A673 (cell line): Measurements from ENCODE around the gene NAB2. TPM values are rescaled to one million over a fixed set of nuclear protein-coding genes. Genes with fewer than 3 reads are reported as not detected.

Experiments used
- Bru-seq: library from RNA; stranded (reverse); fragments of 400-500 nt; gene quantifications from one replicate; lab custom pipeline; 2021; lab: Mats Ljungman, UMichigan
- BruChase-seq, 2 experiments: library from RNA; stranded (reverse); fragments of 400-500 nt; gene quantifications; one replicate each; lab custom pipeline; 2021; lab: Mats Ljungman, UMichigan
- BruUV-seq: library from RNA; stranded (reverse); fragments of 400-500 nt; replicated peaks from 2 replicates; lab custom pipeline; 2021; lab: Mats Ljungman, UMichigan
- CTCF ChIA-PET: fragments of 300-600 bp; sonication (Branson Sonifier 250); formaldehyde crosslinking; loops from one replicate; lab custom pipeline; 2022; ENCODE audit warnings: antibody characterized with exemption; lab: Charles Lee
- POLR2A ChIA-PET: fragments of 300-600 bp; sonication (Branson Sonifier 250); formaldehyde crosslinking; loops from one replicate; lab custom pipeline; 2022; ENCODE audit warnings: antibody characterized with exemption; ENCODE audit not compliant: low non-redundant PET; lab: Charles Lee
- DNase-seq: peaks from one replicate; pipeline ENCODE4 v3.0.0-alpha.2; 2015; ENCODE audit warnings: low spot score
- H3K27ac ChIP-seq: fragments of 200-600 bp; sonication (generic); 2 replicates; pipeline ENCODE4 v1.5.1; 2016; ENCODE audit warnings: mixed run types, low read depth, mild to moderate bottlenecking, mixed read lengths, antibody characterized with exemption, low read length; ENCODE audit not compliant: poor library complexity, severe bottlenecking
- H3K27me3 ChIP-seq: fragments of 200-600 bp; sonication (generic); replicated peaks from 2 replicates; pipeline ENCODE4 v1.6.1; 2017; ENCODE audit warnings: mixed run types, low read depth, mild to moderate bottlenecking, mixed read lengths, antibody characterized with exemption, low read length; ENCODE audit not compliant: insufficient read depth, poor library complexity
- H3K36me3 ChIP-seq: fragments of 200-600 bp; sonication (generic); 2 replicates; pipeline ENCODE4 v1.6.1; 2016; ENCODE audit warnings: mixed run types, mild to moderate bottlenecking, mixed read lengths, antibody characterized with exemption, low read length; ENCODE audit not compliant: insufficient read depth, poor library complexity, severe bottlenecking
- H3K4me1 ChIP-seq: fragments of 200-600 bp; sonication (generic); 2 replicates; pipeline ENCODE4 v1.6.1; 2017; ENCODE audit warnings: mixed run types, mild to moderate bottlenecking, mixed read lengths, antibody characterized with exemption, low read length; ENCODE audit not compliant: insufficient read depth, poor library complexity, severe bottlenecking
- H3K4me3 ChIP-seq: fragments of 200-600 bp; sonication (generic); 2 replicates; pipeline ENCODE4 v1.5.1; 2016; ENCODE audit warnings: low read depth, mixed run types, mild to moderate bottlenecking, mixed read lengths, low read length; ENCODE audit not compliant: poor library complexity, severe bottlenecking
- H3K9me3 ChIP-seq: fragments of 200-600 bp; sonication (generic); 2 replicates; pipeline ENCODE4 v1.6.1; 2016; ENCODE audit warnings: mixed run types, low read depth, mild to moderate bottlenecking, mixed read lengths, antibody characterized with exemption, low read length; ENCODE audit not compliant: poor library complexity, severe bottlenecking
- CTCF ChIP-seq: fragments of 300-800, 200-600 bp; sonication (generic); conservative IDR thresholded peaks from 2 replicates; pipeline ENCODE4 v1.5.1; 2017; ENCODE audit warnings: low read depth, mild to moderate bottlenecking, antibody characterized with exemption, low read length, moderate library complexity, mixed read lengths
- EZH2 ChIP-seq: fragments of 200-600 bp; sonication (generic); IDR thresholded peaks from 2 replicates; pipeline ENCODE4 v1.6.1; 2017; ENCODE audit warnings: borderline replicate concordance, low read depth, mild to moderate bottlenecking, mixed read lengths, antibody characterized with exemption, low read length; ENCODE audit not compliant: poor library complexity, severe bottlenecking
- intact Hi-C: fragments of 100-400 bp; cut with micrococcal nuclease; formaldehyde crosslinking; loops from one replicate; pipeline ENCODE4 v1.10.0; 2022; ENCODE audit not compliant: unreplicated experiment
- long read RNA-seq: library from polyadenylated mRNA; stranded (forward); transcript quantifications from one replicate; pipeline ENCODE4 v2.0.0, GENCODE V29; 2022
- total RNA-seq: library from RNA; stranded (reverse); gene quantifications from 2 replicates; pipeline ENCODE4 v1.2.3, GENCODE V29; 2021

Gene NAB2
- total RNA-seq (58.0 and 61.8 TPM in 2 replicates), Bru-seq, nascent RNA (percentile 68 among the genes with signal in this experiment), BruChase-seq, experiment 1, labeled RNA remaining after a 2-hour chase (percentile 84 among the genes with signal in this experiment), BruChase-seq, experiment 2, labeled RNA remaining after a 6-hour chase (percentile 71 among the genes with signal in this experiment)
- long read RNA-seq, transcript NAB2-202 (6 exons, 2,318 nt) = minor isoform, 12 of 78 reads
- long read RNA-seq, transcript NAB2-201 (7 exons, 2,711 nt) = major isoform, 45 of 78 reads
- long read RNA-seq, partial matches to known transcripts = 16 of 78 reads
- long read RNA-seq, other reads (novel, unspliced or antisense) = 5 of 78 reads

- no peak for TF ChIP-seq CTCF
- TF ChIP-seq EZH2 = no peak
- ChIA-PET POLR2A (interaction anchor here (0.6 to 1.0 kb wide), 5 partner anchors 10 to 1244 kb away, joined by 3 to 11 read pairs (median 9); partner anchors contain the start of genes NEMP1 and STAT6), CTCF (interaction anchor here (2.1 kb wide), 1 partner anchor 23 kb away, joined by 15 read pairs; no protein-coding TSS in a partner anchor)
- peaks cover 51% of the 10 kb centered on the region for H3K4me1 ChIP-seq
- peaks cover 32% of the 10 kb centered on the region for H3K36me3 ChIP-seq
- no peaks in the 10 kb centered on the region for H3K27me3 ChIP-seq
- no TSS peak for BruUV-seq
- peak; percentile 98 for DNase-seq
- peak within 1 kb of the TSS; percentile 93 for H3K4me3 ChIP-seq
- no peaks in the 10 kb centered on the region for H3K9me3 ChIP-seq
- H3K27ac ChIP-seq = peak within 1 kb of the TSS; percentile 100
- intact Hi-C loops = no loop called here
These were observed at the start of gene NAB2 for GRCh38 chr12:57088354-57089270. NAB2 (plus strand) TSS chr12:57089114; CDS start chr12:57089272, 158 bp downstream.

GRCh38 chr12:57040211-57040610 lies 48.7 kb upstream of the NAB2 start:
- Histone ChIP-seq H3K4me3 (no peak overlapping the region), H3K27me3 (no peaks in the 10 kb centered on the region), H3K36me3 (no peaks in the 10 kb centered on the region), H3K4me1 (no peaks in the 10 kb centered on the region), H3K9me3 (no peaks in the 10 kb centered on the region), H3K27ac (no peak overlapping the region)
- intact Hi-C loops = no loop called here
- BruUV-seq = no TSS peak
- ChIA-PET POLR2A (no interaction called here), CTCF (interaction anchor here (1.0 kb wide), 1 partner anchor 33 kb away, joined by 4 read pairs; no protein-coding TSS in a partner anchor)
- TF ChIP-seq CTCF = no peak
- no peak for TF ChIP-seq EZH2
- DNase-seq = no peak

GRCh38 chr12:57040750-57041149 lies 48.2 kb upstream of the NAB2 start:
- CTCF ChIA-PET = interaction anchor here (1.0 kb wide), 1 partner anchor 34 kb away, joined by 4 read pairs; no protein-coding TSS in a partner anchor
- H3K27ac ChIP-seq = no peak overlapping the region
- BruUV-seq = no TSS peak
- intact Hi-C loops = no loop called here
- H3K9me3 ChIP-seq = no peaks in the 10 kb centered on the region
- H3K27me3 ChIP-seq = no peaks in the 10 kb centered on the region
- no peak overlapping the region for H3K4me3 ChIP-seq
- no peak for DNase-seq
- H3K36me3 ChIP-seq = no peaks in the 10 kb centered on the region
- POLR2A ChIA-PET = no interaction called here
- no peaks in the 10 kb centered on the region for H3K4me1 ChIP-seq
- TF ChIP-seq CTCF = no peak
